CD4-positive, alpha-beta T cell treated with Interleukin-6 for 4 hours (primary cell): ENCODE results near the gene MS4A2.
"Not testable (repeated sequence)": the region's sequence is repeated elsewhere in the genome, so short reads cannot be mapped to it uniquely, and the experiment has no call there.

ENCODE experiments used
- DNase-seq: peaks from one replicate; pipeline ENCODE4 v3.0.0-alpha.2; 2020; ENCODE audit warnings: mixed read lengths

The MS4A2 gene

GRCh38 chr11:60088364-60088763 is at the start of gene MS4A2:
Gene MS4A2 (plus strand): TSS chr11:60088664. CDS start chr11:60088766, 102 bp downstream.
- no peak for DNase-seq

GRCh38 chr11:60040109-60040508 is 48.4 kb upstream of the MS4A2 start, which contains the start of gene OOSP2:
Gene OOSP2 (plus strand): TSS chr11:60040409. CDS start chr11:60040460, 51 bp downstream.
- DNase-seq = no peak

GRCh38 chr11:60050422-60050821 is 38.0 kb upstream of the MS4A2 start:
- not testable (repeated sequence) for DNase-seq

DNA sequence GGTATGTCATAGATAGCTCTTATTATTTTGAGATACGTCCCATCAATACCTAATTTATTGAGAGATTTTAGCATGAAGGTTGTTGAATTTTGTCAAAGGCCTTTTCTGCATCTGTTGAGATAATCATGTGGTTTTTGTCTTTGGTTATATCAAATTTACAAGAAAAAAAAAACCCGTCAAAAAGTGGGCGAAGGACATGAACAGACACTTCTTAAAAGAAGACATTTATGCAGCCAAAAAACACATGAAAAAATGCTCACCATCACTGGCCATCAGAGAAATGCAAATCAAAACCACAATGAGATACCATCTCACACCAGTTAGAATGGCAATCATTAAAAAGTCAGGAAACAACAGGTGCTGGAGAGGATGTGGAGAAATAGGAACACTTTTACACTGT is 37.6 kb upstream of the MS4A2 start:
- not testable (repeated sequence) for DNase-seq

- DNase-seq = no peak
These were observed 32.0 kb upstream of the MS4A2 start, which contains the start of gene MS4A3 for GRCh38 chr11:60056349-60056969. Gene MS4A3 (plus strand): TSS chr11:60056665. CDS start chr11:60061161, 4,496 bp downstream.

DNA sequence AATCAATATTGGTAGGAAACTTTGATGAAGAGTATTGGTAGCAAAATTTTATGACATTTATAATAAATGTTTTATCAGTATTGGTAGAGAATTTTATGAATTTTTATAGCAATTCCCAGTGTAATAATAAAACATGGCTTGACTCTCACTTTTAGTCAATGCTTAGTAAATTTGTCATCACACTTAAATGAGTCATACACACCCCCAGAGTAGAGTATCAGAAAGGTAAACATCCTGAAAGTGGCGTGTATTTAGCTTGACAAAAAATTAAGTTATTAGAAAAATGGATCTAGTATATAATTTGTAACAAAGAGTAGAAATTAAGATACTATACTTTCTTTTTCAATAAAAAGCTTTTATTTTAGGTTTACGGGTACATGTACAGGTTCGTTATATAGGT is 29.4 kb upstream of the MS4A2 start:
- no peak for DNase-seq

DNA sequence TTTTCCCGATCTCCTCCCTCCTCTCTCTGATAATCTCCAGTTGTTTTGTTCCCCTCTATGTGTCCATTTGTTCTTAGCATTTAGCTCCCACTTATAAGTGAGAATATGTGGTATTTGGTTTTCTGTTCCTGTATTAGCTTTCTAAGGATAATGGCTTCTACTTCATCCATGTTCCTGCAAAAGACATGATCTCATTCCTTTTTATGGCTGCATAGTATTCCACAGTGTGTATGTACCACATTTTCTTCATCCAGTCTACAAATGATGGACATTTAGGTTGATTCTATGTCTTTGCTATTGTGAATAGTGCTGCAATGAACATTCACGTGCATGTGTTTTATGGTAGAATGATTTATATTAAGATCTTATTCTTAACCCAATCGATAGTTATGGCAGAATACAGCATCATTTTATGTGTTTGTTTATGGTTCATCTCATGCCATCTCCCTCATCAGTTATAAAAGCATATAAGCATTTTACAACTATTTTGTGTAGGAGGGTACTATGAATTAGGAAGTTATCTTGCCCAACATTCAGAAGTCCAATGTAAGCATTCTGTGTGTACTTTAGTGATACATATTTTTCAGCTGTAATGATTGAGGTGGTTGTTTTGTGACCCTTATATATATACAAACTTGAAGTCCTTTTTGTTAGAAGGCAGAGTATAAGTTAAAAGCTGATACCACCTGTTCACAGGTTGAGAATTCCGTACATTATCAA is 28.8 kb upstream of the MS4A2 start:
- no peak for DNase-seq

DNA sequence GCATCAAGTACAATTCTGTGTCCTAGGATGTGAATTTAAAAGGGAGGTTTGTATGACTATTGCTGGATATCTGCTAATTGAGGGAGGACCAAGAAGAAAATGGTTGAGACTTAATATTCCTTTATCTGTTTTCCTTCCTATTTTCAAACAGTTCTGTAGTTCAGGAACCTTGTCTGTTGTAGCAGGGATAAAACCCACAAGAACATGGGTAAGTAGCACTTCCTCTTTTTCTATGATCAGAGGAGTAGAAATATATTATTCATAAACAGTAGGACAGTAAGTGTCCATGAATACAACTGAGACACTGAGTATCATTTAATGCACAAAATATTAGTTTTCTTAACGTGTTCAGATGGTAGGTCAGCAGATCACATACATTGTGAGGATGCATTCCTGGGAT is 24.4 kb upstream of the MS4A2 start:
- DNase-seq = no peak

DNA sequence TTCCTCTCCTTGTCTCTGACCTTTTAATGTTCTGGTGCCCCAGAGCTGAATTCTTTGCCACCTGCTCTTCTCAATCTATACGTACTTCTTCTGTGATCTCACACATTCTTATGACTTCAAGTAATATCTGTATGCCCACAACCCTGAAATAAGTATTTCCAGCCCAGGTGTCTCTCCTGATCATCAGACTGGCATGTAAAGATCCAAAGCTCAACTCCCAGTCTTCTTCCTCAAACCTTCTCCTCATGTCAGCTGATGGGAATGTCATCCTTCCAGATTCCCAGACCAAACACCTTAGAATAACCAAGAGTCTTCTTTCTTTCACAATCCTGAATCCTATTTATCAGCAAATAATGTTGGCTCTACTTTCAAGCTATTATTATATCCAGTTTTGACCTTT is 22.7 kb upstream of the MS4A2 start:
- DNase-seq = no peak

GRCh38 chr11:60069450-60069849 is 19.0 kb upstream of the MS4A2 start:
- DNase-seq = no peak

DNA sequence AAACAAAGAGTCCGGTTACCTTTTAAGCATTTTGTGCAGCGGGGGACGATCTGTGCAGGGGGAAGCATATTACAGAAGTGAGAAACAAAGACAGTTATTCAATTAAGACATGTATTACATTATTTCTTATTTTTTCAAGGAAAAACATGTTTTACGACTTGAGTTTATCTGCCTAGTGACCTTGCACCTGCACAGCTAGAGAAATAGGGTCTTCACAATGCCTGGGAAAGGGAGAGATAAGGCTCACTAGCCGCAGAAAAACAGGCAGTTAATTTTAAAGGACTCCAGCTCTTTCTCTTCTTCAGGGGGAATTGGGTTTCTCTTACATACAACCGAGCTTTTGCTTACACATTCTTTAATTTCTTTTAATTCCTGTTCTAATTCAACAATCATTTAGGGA is 16.8 kb upstream of the MS4A2 start:
- DNase-seq = not testable (repeated sequence)

- DNase-seq = no peak
These were observed 11.1 kb upstream of the MS4A2 start for GRCh38 chr11:60077216-60077817.

GRCh38 chr11:60077981-60078380 is 10.5 kb upstream of the MS4A2 start:
- no peak for DNase-seq

- DNase-seq = no peak
These were observed 9.7 kb upstream of the MS4A2 start for GRCh38 chr11:60078745-60079144.

DNA sequence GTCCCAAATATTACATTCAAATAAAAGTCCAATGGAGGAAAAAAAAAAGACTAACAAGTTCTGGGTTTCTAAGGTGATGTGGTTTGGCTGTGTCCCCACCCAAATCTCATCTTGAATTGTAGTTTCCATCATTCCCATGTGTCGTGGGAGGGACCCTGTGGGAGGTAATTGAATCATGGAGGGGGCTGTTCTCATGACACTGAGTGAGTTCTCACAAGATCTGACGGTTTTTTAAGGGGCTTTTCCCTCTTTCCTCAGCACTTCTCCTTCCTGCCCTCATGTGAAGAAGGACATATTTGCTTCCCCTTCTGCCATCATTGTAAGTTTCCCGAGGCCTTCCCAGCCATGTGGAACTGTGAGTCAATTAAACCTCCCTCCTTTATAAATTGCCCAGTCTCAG is 7.9 kb upstream of the MS4A2 start:
- no peak for DNase-seq

DNA sequence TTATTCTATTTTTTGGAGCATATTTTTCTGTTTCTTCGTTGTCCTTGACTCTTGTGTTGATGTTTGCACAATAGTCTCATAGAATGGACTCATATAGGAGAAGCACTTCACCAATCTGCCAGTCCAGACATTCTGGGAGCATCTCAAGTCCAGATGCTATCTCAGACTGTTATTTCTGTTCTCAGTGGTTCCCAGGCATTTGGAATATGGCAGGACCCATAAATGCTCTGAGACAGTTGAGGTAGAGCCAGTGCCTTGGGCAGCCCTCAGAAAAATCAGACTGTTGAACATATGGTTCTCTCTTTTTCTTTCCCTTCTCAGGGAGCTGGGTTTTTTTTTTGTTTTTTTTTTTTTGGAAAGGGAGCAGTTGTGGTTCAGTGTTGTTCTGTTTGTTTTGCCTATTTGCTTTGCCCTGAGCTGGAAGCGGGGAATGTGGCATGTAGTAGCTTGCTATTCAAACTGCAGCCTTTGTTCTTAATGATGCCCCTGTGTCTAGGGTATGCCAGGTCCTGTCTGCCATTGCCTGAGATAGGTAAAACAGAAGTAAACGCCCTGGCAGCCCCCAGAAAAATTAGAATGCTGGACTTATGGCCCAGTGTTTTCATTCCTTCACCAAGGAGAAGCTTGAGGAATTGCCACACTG is 3.7 kb upstream of the MS4A2 start:
- DNase-seq = no peak

GRCh38 chr11:60085909-60086308 is 2.6 kb upstream of the MS4A2 start:
- no peak for DNase-seq

GRCh38 chr11:60087239-60087638 is 1.2 kb upstream of the MS4A2 start:
- no peak for DNase-seq

GRCh38 chr11:60095477-60096120 is 7.1 kb downstream of the MS4A2 start:
- DNase-seq = no peak

GRCh38 chr11:60097189-60097588 is 8.7 kb downstream of the MS4A2 start:
- DNase-seq = no peak

- DNase-seq = no peak
These were observed 10.0 kb downstream of the MS4A2 start for GRCh38 chr11:60098508-60098907.

DNA sequence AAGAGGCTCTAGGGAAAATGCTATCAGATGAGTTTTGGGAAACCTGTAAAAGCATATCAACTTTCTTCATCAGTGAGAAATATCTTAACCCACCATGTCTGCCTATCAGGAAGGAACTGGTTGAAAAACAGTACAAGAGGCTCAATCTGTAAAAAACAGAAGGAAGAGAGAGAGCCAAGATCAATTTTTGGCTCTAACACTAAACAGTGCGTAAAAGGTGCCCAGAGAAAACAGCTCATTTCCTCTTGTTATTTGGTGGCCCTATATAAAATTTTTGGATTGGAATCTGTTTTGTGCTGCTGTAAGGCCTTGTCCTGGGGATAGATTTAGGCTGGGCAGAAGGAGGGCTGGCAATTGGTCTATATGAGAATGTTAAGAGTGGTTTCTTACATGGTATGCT is 12.1 kb downstream of the MS4A2 start:
- no peak for DNase-seq

DNA sequence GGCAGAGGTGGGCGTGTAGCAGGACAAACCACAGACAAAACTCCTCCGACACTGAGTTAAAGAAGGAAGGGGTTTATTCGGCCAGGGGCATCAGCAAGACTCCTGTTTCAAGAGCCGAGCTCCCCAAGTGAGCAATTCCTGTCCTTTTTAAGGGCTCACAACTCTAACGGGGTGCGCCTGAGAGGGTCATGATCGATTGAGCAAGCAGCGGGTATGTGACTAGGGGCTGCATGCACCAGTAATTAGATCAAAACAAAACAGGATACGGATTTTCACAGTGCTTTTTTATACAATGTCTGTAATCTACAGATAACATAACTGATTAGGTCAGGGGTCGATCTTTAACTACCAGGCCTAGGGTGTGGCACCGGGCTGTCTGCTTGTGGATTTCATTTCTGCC is 12.9 kb downstream of the MS4A2 start:
- DNase-seq = not testable (repeated sequence)
